Measurements from ENCODE around the gene SERPIND1. TPM values are rescaled to one million over a fixed set of nuclear protein-coding genes. Genes with fewer than 3 reads are reported as not detected.
A peak's percentile ranks its signal among the peaks of the same experiment; 100 is the strongest.
"Not testable (repeated sequence)": the region's sequence is repeated elsewhere in the genome, so short reads cannot be mapped to it uniquely, and the experiment has no call there.

Gene SERPIND1
- polyA plus RNA-seq, 3 donors: 2.3 to 4.4 (median 3.8) TPM

DNA sequence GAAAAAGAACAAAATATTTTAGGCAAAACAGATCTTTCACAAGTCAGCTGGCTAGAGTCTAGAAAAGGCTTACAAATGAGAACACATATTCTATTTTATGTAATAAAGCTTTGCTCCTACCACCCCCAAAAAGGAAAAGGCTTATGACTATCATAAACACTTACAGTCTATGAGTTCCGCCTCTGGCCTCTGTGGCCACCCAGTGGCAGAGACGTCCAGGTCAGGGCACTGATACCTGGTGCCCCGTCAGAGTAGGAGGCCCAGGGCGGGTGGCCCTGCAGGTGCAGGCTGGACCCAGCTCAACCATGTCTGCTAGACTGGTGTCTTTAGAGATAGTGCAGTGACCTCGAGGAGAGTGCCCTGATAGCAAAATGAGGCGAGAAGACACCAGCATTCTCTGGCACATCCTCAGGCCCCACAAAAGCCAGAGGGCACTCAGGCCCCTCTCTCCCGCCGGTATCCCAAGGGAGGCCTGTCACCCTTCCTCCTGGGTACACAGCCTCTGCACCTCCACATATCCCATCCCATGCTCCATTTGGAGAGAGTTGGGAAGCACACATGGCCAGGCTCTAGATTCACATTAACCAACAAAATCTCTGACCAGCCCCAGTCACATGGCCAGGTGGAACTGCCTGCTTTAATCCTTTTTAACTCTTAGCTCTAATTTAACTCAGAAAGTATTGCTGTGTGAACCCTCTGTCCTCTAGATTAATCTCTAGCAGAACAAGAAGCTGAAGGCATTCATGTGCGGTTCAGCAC lies 27.3 kb upstream of the SERPIND1 start:
- no peak for DNase-seq (ENCODE audit: low read depth in 3 of 3, low spot score in 2 of 3)

GRCh38 chr22:20747223-20747622 lies 26.7 kb upstream of the SERPIND1 start:
- no peak for DNase-seq (ENCODE audit: low read depth in 3 of 3, low spot score in 2 of 3)

DNA sequence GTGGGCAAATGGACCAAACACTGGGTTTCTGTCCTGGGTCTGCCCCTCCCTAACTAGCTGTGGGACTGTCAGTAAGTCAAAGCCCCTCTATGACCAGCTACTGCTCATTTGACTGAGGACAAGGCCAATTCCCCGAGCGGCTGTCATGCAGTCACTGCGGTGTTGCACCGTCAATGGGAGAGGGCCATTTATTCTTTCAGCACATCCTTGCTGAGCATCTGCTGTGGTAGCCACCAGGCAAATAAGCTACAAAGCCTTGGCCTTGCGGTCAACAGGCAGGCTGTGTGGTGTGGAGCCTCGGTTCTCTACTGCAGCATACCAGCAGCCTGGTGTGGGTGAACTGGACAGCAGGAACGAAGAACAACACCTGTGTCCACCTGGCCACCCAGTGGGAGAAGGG lies 25.8 kb upstream of the SERPIND1 start:
- no peak for DNase-seq (ENCODE audit: low read depth in 3 of 3, low spot score in 2 of 3)

DNA sequence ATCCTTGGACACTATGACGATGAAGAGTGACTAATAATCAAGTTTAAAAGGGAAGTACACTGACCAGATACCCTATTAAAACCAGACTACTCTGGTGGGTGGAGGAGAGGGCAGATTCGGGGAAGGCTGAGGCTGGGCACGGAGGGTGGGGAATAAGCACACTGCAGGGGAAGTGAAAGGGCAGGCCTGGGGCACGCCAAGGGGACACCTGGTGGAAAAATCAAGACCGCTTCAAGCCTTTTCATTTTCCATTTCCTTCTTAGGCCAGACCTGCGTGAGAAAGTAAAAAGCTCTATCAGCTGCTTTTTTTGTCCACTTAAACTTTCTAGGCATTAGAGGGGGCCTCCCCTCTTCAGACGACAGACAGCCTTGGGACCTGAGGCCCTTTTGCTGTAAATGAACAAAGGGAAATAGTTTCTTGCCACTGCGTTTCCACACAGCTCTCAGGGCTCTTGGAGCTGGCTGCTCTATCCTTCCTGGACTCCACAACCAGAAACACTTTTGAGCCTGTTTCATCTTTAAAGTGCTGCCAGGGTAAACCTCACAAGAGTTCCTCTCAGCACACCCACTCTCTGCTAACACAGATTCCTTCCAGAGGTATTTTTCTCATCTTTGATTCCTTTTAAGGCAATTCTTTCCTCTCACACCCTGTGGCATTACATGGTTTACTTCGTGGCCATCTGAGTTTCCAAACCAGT lies 25.0 kb upstream of the SERPIND1 start:
- DNase-seq (ENCODE audit: low read depth in 3 of 3, low spot score in 2 of 3): no peak

DNA sequence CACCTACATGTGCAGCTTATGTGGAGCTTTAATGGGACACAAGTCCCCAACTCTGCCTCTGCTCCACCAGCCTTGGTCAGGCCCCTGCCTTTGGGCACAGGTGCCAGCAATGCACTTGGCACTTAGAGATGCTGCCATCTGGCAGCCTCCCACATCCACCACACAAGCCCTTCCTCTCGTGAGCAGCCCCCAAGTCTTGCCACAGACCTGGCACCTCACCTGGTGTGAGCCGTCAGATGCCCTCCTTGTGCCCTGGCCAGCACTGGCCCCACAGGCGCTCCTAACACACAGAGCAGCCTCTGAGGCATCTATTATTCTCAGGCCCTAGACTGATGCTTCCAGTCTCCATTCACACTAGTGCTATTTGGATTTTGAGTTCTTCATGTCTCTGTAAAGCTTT lies 24.5 kb upstream of the SERPIND1 start:
- DNase-seq (ENCODE audit: low read depth in 3 of 3, low spot score in 2 of 3): no peak

DNA sequence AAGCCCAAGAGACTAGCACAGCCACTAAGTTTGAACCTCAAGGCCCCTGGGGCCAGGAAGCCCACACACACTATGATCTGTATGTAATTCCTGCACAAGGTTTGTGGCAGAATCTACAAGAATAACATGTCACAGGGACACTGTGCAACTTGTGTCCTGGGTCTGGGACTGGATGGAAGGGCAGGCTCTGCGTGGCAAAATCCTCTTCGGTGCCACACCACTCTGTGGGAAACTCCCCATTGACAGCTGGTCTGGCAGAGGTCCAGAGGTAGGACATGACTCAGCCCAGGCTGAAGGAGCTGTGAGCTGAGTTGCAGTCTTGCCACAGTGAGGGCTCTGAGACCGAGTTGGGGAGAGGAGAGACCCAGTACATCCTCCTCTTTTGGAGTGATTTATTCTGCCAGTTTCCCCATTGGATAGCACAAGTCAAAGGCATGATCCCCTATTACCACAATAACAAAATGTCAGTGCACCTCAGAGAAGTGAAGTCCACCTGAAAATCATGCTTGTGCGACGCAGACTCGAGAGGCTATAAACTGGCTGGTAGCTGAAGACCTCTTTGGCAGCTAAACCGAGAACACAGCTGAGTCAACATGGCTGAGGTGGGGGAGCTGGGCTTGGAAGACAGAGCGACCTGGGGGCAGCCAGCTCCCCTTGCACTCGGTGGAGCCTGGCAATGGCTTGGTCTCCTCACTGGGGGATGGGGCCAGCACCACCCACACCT lies 23.3 kb upstream of the SERPIND1 start:
- peak in 1 of 3 donors; percentile 8 for DNase-seq (ENCODE audit: low read depth in 3 of 3, low spot score in 2 of 3)

DNA sequence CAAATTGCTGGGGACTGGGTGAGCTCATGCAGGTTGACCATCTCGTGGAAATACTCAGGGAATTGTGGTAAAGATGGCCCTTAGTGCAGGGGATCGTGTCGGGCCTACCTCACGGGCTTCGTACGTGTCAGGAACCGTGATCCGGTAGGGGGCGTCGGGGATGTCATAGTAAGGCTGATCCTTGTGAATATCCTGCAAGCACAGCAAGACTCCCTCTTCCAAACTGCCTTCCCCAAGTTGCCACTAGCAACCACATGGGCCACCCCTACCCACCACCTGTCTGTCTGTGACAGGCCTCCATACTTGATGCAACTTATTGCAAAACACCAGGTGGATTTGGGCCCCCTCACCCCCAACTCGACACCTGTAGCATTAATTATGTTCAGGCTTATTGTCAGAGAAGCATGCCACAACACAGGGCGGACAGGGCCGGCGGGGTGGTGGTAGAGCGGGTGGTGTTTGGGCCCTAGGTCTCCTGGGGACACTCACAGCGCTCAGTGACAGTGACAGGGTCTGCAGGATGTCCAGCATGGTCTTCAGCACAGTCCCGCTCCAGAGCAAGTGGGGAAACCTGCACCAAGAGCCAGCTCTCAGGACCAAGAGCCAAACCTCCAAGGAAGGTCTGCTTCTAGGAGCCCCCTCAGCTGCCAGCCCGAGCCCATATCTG lies 22.6 kb upstream of the SERPIND1 start:
- DNase-seq (ENCODE audit: low read depth in 3 of 3, low spot score in 2 of 3): no peak

DNA sequence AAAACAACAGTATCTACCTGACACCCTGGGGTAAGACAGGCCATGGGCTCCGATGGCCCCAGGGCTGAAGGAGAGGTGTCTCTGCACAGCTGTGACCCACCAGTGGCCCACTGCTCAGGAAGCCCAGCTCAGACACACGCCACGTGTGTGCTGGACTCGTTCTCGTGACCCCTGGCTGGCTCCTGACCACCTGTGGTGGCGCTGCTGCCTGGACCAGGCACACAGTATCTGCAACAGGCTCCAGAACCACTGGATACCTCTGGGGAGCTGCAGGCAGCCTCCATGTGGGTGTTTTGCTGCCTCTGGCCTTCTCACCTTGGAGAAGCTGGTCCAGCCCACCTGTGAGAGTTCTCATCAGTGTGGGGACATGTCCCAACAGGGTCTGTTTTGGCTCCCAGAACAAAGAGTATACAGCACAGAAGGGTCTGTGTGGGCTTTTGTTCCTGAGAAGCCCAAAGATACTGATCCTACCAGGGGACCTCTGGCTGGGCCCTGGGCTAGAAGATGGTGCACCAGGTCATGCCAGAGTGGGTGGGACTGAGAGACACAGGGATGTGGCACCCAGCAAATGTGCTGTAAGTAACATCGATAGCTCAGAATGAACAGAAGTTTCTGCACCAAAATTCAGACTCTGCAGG lies 21.7 kb upstream of the SERPIND1 start:
- DNase-seq (ENCODE audit: low read depth in 3 of 3, low spot score in 2 of 3): no peak

GRCh38 chr22:20752873-20753272 lies 21.0 kb upstream of the SERPIND1 start:
- DNase-seq (ENCODE audit: low read depth in 3 of 3, low spot score in 2 of 3): no peak

DNA sequence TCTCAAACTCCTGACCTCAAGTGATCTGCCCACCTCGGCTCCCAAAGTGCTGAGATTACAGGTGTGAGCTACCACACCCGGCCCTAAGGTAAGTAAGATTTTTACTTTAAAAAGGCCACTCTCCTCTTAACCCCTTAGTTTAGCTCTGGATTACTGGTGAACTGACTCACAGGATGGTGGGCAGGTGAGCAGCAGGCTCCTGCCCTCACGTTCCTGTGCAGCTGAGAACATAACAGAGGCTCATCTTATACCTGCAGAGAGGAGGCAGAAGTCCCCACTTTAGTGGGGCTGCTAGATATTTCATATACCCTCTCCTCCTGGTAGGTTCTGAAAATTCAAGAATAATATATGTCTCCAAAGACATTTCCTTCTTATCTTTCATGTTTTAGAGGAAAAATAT lies 17.1 kb upstream of the SERPIND1 start:
- no peak for DNase-seq (ENCODE audit: low read depth in 3 of 3, low spot score in 2 of 3)

DNA sequence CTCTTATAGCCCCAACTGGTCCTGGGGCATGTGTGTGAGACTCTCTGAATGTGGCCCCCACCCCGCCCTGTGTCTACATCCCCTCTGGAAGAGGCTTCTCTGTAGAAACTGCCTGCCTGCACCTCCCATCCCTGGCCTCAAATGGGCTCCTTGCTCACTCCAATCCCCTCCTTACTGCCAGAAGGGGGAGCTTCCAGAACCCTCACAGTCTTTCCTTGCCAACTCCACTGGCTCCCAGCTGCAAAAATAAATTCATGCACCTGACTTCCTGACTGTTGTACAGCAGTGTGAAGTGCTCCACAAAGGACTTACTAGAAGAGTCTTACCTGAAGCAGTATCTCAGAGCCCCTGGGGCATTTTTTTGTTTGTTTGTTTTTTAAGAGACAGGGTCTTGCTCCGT lies 15.2 kb upstream of the SERPIND1 start:
- no peak for DNase-seq (ENCODE audit: low read depth in 3 of 3, low spot score in 2 of 3)

DNA sequence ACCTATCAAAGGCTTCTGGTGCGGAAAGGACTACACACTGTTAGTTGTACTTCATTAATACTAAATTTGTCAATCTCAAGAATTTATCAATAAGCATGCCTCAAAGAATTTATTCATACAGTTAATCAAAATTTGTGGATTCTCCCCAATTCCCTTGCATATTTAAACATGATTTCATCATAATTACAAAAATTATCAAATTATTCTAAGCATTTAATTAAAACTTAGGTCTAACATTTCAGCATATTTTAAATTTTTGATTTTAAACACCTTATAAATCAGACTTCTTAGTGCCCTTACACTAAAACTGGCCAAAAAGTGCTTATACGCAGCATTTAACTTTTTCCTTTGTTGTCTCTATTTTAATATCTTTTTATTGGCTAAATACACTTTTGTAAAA lies 13.8 kb upstream of the SERPIND1 start:
- no peak for DNase-seq (ENCODE audit: low read depth in 3 of 3, low spot score in 2 of 3)

- DNase-seq (ENCODE audit: low read depth in 3 of 3, low spot score in 2 of 3): no peak
These were observed 12.4 kb upstream of the SERPIND1 start for GRCh38 chr22:20761536-20761935.

DNA sequence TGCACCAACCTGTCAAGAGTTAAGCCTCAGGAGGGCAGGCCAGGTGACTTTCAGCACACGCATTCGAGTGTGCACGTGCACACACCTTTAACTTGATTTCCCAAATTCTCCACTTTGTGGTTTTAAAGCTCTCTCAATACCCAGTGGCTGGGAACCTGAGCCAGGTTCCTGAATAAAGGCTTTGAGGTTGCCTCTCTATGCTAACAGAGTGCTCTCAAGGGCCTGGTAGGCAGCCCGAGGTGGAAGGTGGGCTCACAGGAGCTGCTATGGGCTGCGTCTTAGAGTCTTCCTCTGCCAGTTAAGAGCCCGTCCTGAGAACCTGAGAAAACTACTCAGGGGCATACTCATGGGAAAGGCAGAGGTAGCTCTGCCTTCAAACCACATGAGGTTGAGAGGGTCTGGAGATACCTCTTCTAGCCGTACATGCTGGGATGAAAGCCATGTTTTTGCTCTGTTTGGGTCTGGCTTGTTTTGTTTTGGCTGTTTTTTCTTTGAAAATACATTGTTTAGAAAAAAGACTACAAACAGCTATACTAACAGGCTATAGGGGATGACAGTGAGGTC lies 11.6 kb upstream of the SERPIND1 start:
- DNase-seq (ENCODE audit: low read depth in 3 of 3, low spot score in 2 of 3): no peak

GRCh38 chr22:20763630-20764470 lies 10.1 kb upstream of the SERPIND1 start:
- no peak for DNase-seq (ENCODE audit: low read depth in 3 of 3, low spot score in 2 of 3)

DNA sequence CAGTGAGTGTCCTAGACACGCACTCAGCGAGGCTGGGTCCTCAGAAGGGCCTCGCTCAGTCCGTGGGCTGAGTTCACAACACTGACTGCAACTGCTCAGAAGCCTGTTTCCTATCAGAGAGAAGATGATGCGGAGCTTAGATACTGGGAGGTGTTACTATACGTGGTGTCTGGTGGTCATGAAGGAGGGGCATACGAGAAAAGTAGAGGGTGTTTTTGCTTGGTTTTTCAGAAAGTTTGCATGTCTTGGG lies 9.5 kb upstream of the SERPIND1 start:
- no peak for DNase-seq (ENCODE audit: low read depth in 3 of 3, low spot score in 2 of 3)

GRCh38 chr22:20764729-20765128 lies 9.2 kb upstream of the SERPIND1 start:
- no peak for DNase-seq (ENCODE audit: low read depth in 3 of 3, low spot score in 2 of 3)

GRCh38 chr22:20765938-20766337 lies 8.0 kb upstream of the SERPIND1 start:
- no peak for DNase-seq (ENCODE audit: low read depth in 3 of 3, low spot score in 2 of 3)

DNA sequence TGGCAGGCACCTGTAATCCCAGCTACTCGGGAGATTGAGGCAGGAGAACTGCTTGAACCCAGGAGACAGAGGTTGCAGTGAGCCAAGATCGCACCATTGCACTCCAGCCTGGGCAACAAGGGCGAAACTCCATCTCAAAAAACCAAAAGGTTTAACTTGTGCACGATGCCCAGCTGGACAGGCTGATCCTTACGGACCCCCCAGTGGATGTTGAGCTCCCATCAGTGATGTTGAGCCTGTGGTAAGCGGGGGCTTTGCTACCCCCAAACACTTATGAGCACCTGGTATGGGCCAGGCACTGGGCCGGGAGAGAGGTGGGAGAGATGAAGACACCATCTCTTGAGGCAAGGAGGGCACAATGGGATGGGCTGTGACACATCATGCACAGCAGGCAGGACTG lies 7.4 kb upstream of the SERPIND1 start:
- no peak for DNase-seq (ENCODE audit: low read depth in 3 of 3, low spot score in 2 of 3)

- not testable (repeated sequence) for DNase-seq (ENCODE audit: low read depth in 3 of 3, low spot score in 2 of 3)
These were observed 4.5 kb upstream of the SERPIND1 start for GRCh38 chr22:20769496-20769826.

Data from right renal cortex interstitium (tissue), 3 donors.